ENCODE measurements around the gene TXN. TPM values are rescaled to one million over a fixed set of nuclear protein-coding genes. Genes with fewer than 3 reads are reported as not detected.
A peak's percentile ranks its signal among the peaks of the same experiment; 100 is the strongest.

TXN gene
- total RNA-seq, 1 donor: 472 TPM

GRCh38 chr9:110217656-110218099 lies 38.6 kb downstream of the TXN start:
- peak; percentile 71 for DNase-seq (ENCODE audit: low read depth)
- peak overlapping the region; percentile 14 for H3K4me3 ChIP-seq (ENCODE audit: low read depth, low read length)
- TF ChIP-seq CTCF (IDR thresholded peaks at IDR 0.05; ENCODE audit: insufficient read depth, low read depth, low read length): peak; percentile 78

GRCh38 chr9:110214586-110215355 lies 41.5 kb downstream of the TXN start:
- no peak for TF ChIP-seq CTCF (IDR thresholded peaks at IDR 0.05; ENCODE audit: insufficient read depth, low read depth, low read length)
- no peak overlapping the region for H3K4me3 ChIP-seq (ENCODE audit: low read depth, low read length)
- peak; percentile 12 for DNase-seq (ENCODE audit: low read depth)

- no peak for DNase-seq (ENCODE audit: low read depth)
- TF ChIP-seq CTCF (IDR thresholded peaks at IDR 0.05; ENCODE audit: insufficient read depth, low read depth, low read length): no peak
- H3K4me3 ChIP-seq (ENCODE audit: low read depth, low read length): no peak overlapping the region
Measured at GRCh38 chr9:110214090-110214489, 42.2 kb downstream of the TXN start.

- H3K4me3 ChIP-seq (ENCODE audit: low read depth, low read length): no peak overlapping the region
- no peak for DNase-seq (ENCODE audit: low read depth)
- TF ChIP-seq CTCF (IDR thresholded peaks at IDR 0.05; ENCODE audit: insufficient read depth, low read depth, low read length): no peak
Measured at GRCh38 chr9:110213413-110214044, 42.8 kb downstream of the TXN start.

GRCh38 chr9:110208031-110208430 lies 48.3 kb downstream of the TXN start, which contains the start of gene C9orf152:
C9orf152 (minus strand) TSS chr9:110208159; CDS start chr9:110207579, 580 bp downstream.
- DNase-seq (ENCODE audit: low read depth): no peak
- TF ChIP-seq CTCF (IDR thresholded peaks at IDR 0.05; ENCODE audit: insufficient read depth, low read depth, low read length): no peak
- no peak within 1 kb of the TSS for H3K4me3 ChIP-seq (ENCODE audit: low read depth, low read length)

GRCh38 chr9:110207071-110207641 lies 49.2 kb downstream of the TXN start:
- no peak for TF ChIP-seq CTCF (IDR thresholded peaks at IDR 0.05; ENCODE audit: insufficient read depth, low read depth, low read length)
- no peak overlapping the region for H3K4me3 ChIP-seq (ENCODE audit: low read depth, low read length)
- DNase-seq (ENCODE audit: low read depth): no peak
